Lung (tissue), 12 donors: Measurements from ENCODE around the gene RASGRP2. TPM values are rescaled to one million over a fixed set of nuclear protein-coding genes. Genes with fewer than 3 reads are reported as not detected.
A peak's percentile ranks its signal among the peaks of the same experiment; 100 is the strongest.

Experiments
- ATAC-seq: fragments of 200-7000 bp; cut with Tn5 transposase; one replicate; pipeline ENCODE4 v1.9.1; 2020; ENCODE audit warnings: moderate number of reproducible peaks; ENCODE audit not compliant: insufficient read depth, low FRiP score
- DNase-seq, 3 donors: peaks; one replicate each; pipeline ENCODE4 v3.0.0-alpha.2; 2013 to 2017
- H3K27ac ChIP-seq, 2 donors: one replicate each; pipeline ENCODE4 v1.5.1; 2013; ENCODE audit warnings: mild to moderate bottlenecking in 2 of 2, moderate library complexity in 2 of 2, control low read depth in 1 of 2, inconsistent platforms in 1 of 2, low read depth in 1 of 2, low read length in 1 of 2
- H3K27me3 ChIP-seq, 3 donors: one replicate each; pipeline ENCODE4 v1.5.1; 2013; ENCODE audit warnings: low read length in 2 of 3; ENCODE audit not compliant: control insufficient read depth in 3 of 3, insufficient read depth in 3 of 3
- H3K36me3 ChIP-seq, 4 donors: one replicate each; pipeline ENCODE4 v1.5.1; 2013; ENCODE audit warnings: low read length in 4 of 4, mild to moderate bottlenecking in 1 of 4, moderate library complexity in 1 of 4; ENCODE audit not compliant: control insufficient read depth in 4 of 4, insufficient read depth in 4 of 4
- H3K4me1 ChIP-seq, 5 donors: one replicate each; pipeline ENCODE4 v1.5.1; 2013; ENCODE audit warnings: low read length in 5 of 5, mild to moderate bottlenecking in 2 of 5, moderate library complexity in 1 of 5; ENCODE audit not compliant: control insufficient read depth in 5 of 5, insufficient read depth in 5 of 5
- H3K4me3 ChIP-seq: one replicate; pipeline ENCODE4 v1.5.1; 2013; ENCODE audit warnings: mild to moderate bottlenecking, control low read depth, moderate library complexity
- H3K9ac ChIP-seq, 2 donors: one replicate each; pipeline ENCODE4 v1.5.1; 2013; ENCODE audit warnings: low read length in 2 of 2, control low read depth in 1 of 2; ENCODE audit not compliant: insufficient read depth in 1 of 2
- H3K9me3 ChIP-seq, 4 donors: one replicate each; pipeline ENCODE4 v1.5.1; 2013; ENCODE audit warnings: low read length in 3 of 4, mild to moderate bottlenecking in 1 of 4, moderate library complexity in 1 of 4; ENCODE audit not compliant: control insufficient read depth in 4 of 4, insufficient read depth in 3 of 4
- CTCF ChIP-seq: IDR thresholded peaks from 2 replicates; pipeline ENCODE4 v1.5.1; 2012; ENCODE audit warnings: mild to moderate bottlenecking; ENCODE audit errors: control extremely low read depth, extremely low read depth
- WGBS, 2 donors: extraction: QIAGEN DNeasy Blood & Tissue Kit; methylation state at CpG; one replicate each; pipeline ENCODE4 v1.1.7; 2013; 5-methylcytosine and 5-hydroxymethylcytosine counted together
- polyA plus RNA-seq, 2 donors: library from polyadenylated mRNA; stranded (reverse); fragments of 200-250 nt; gene quantifications; one replicate each; pipeline ENCODE4 v1.2.1, GENCODE V29; 2013
- total RNA-seq, 2 donors: library from RNA; depleted of rRNA in 1 of 2; stranded (reverse); fragments of >200 nt in 1 of 2; gene quantifications; one replicate each; pipeline ENCODE4 v1.2.1, GENCODE V29; 2014 to 2021
- donor health status: control.
- donor health status: control.
- donor health status: Bipolar disorder and iron deficiency.
- donor health status: healthy.
- donor health status: DM: yes; HTN: yes; CAD: no.

Gene RASGRP2
- total and polyA plus RNA-seq, 4 donors: 20.0 to 46.4 (median 30.8) TPM

GRCh38 chr11:64711956-64712362, 32.0 kb downstream of the RASGRP2 start:
- WGBS, 2 donors: 40 to 50% methylated on average over 19 of the region's 19 CpGs
- H3K4me3 ChIP-seq: no peak overlapping the region
- ATAC-seq (no peak), DNase-seq (no peak)
- H3K27me3 ChIP-seq: peaks cover 22 to 73% (median 64%) of the 10 kb centered on the region in 3 donors
- H3K27ac ChIP-seq: no peak overlapping the region
- no peaks in the 10 kb centered on the region for H3K36me3 ChIP-seq
- H3K9me3 ChIP-seq: no peaks in the 10 kb centered on the region
- H3K4me1 ChIP-seq: peaks cover 0 to 17% (median 15%) of the 10 kb centered on the region in 5 donors
- TF ChIP-seq CTCF: no peak
- no peak overlapping the region for H3K9ac ChIP-seq

- Histone ChIP-seq H3K27me3 (peaks cover 19 to 68% (median 58%) of the 10 kb centered on the region in 3 donors), H3K36me3 (no peaks in the 10 kb centered on the region), H3K9me3 (no peaks in the 10 kb centered on the region), H3K9ac (no peak overlapping the region), H3K27ac (no peak overlapping the region), H3K4me1 (peaks cover 0 to 17% (median 15%) of the 10 kb centered on the region in 5 donors), H3K4me3 (no peak overlapping the region)
- DNase-seq (peak; percentile 38 to 46 (median 40)), ATAC-seq (no peak)
- no peak for TF ChIP-seq CTCF
- WGBS, 2 donors: 12 to 17% methylated on average over 45 to 46 of the region's 46 CpGs
Observed at GRCh38 chr11:64711138-64711955, 32.6 kb downstream of the RASGRP2 start.

GRCh38 chr11:64710418-64711137, 33.4 kb downstream of the RASGRP2 start:
- H3K4me3 ChIP-seq: no peak overlapping the region
- no peaks in the 10 kb centered on the region for H3K36me3 ChIP-seq
- WGBS, 2 donors: 41 to 43% methylated on average over 13 of the region's 13 CpGs
- peaks cover 0 to 17% (median 15%) of the 10 kb centered on the region in 5 donors for H3K4me1 ChIP-seq
- H3K9me3 ChIP-seq: no peaks in the 10 kb centered on the region
- H3K27ac ChIP-seq: no peak overlapping the region
- ATAC-seq: no peak
- H3K27me3 ChIP-seq: peaks cover 19 to 60% (median 55%) of the 10 kb centered on the region in 3 donors
- H3K9ac ChIP-seq: no peak overlapping the region
- DNase-seq: no peak
- TF ChIP-seq CTCF: no peak
